Skeletal muscle cell (primary cell): ENCODE measurements around the gene ZGPAT.

Experiments
- DNase-seq: peaks from one replicate; pipeline ENCODE4 v3.0.0-alpha.2; 2010; ENCODE audit warnings: low read depth
- H3K4me3 ChIP-seq: 2 replicates; pipeline ENCODE4 v1.5.1; 2011; ENCODE audit warnings: low read depth, mild to moderate bottlenecking, control low read depth, low read length, moderate library complexity

The ZGPAT gene

DNA sequence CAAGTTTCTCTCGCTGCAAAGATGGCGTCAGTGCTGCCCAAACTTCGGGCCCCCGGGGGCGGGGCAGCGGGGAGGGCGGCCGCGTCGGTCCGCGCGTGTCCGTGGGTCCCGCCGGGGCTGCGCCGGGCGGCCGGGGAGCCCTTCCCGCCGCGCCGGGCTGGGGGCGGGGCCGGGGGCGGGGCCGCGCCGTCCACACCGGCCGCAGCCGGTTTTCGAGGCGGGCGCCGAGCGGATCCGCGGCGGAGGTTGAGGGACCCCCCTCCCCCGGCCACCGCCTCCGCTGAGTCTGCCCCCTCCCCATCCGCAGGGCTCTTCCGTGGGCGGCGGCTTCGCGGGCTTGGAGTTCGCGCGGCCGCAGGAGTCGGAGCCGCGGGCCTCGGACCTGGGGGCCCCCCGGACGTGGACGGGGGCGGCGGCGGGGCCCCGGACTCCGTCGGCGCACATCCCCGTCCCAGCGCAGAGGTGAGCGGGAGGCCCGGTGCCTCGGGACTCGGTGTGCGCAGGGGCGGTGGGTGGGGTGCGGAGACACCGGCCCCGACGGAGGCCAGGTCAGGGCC is 32.3 kb downstream of the ZGPAT start:
- no peak for DNase-seq

DNA sequence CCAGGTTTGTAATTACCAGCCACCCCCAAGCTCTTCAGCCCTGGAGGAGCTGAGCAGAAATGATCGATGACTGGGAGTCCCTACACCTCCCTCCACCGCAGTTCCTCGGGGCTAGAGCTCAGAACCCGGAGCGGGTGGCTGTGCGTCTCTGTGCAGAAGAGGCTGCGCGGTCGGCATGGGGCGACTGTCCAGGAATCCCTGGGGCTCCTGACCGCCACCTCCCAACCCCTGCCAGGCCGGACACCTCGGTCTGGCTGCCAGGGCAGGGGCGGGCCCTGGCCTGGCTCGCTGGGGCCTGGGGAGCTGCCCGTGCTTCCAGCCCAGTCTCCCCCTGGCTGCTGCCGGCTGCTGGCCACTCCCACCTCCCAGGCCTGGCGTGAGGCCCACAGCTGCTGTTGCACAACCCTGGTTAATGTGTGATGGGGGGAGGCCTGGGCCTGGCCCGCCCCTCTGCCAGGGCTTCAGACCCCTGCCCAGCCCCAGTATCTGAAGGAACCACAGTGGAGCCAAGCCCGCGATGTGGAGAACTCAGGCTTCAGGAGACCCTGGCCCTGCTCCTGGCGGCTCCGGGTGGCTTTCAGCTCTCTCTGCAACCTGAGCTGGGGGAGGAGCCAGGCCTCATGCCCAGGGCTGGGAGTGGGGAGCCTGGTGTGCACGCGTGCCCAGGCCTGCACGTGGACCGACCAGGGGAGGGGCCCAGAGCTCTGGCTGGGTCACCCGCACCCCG is 33.0 kb downstream of the ZGPAT start:
- H3K4me3 ChIP-seq, result peak overlapping the region; percentile 59
- DNase-seq, result peak; percentile 72

More for the DNA sequence above, 32.3 kb downstream of the ZGPAT start:
- H3K4me3 ChIP-seq, result peak overlapping the region; percentile 59

- peak overlapping the region; percentile 59 for H3K4me3 ChIP-seq
- no peak for DNase-seq
Measured at GRCh38 chr20:63741354-63741675, 33.5 kb downstream of the ZGPAT start.

DNA sequence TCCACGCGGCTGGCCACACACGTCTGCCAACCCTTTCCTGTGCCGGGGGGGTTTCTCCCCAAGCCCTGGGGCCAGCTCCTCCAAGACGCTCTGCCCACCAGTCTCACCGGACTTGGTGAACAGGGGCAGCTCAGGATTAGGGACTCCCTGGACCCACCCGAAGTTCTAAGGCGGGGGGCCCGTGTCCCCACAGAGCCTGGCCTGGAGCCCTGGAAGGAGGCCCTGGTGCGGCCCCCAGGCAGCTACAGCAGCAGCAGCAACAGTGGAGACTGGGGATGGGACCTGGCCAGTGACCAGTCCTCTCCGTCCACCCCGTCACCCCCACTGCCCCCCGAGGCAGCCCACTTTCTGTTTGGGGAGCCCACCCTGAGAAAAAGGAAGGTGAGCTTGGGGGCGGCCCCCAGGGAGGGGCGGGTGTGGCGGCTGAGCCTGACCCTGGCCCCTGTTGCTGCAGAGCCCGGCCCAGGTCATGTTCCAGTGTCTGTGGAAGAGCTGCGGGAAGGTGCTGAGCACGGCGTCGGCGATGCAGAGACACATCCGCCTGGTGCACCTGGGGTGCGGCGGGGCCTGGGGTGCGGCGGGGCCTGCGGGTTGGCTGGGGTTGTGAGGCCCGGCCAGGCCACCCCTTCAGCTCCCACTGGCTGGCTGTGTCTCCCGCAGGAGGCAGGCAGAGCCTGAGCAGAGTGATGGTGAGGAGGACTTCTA is 34.0 kb downstream of the ZGPAT start:
- DNase-seq, result no peak
- peak overlapping the region; percentile 59 for H3K4me3 ChIP-seq

GRCh38 chr20:63742381-63743024 is 34.7 kb downstream of the ZGPAT start:
- no peak for DNase-seq
- H3K4me3 ChIP-seq, result no peak overlapping the region

DNA sequence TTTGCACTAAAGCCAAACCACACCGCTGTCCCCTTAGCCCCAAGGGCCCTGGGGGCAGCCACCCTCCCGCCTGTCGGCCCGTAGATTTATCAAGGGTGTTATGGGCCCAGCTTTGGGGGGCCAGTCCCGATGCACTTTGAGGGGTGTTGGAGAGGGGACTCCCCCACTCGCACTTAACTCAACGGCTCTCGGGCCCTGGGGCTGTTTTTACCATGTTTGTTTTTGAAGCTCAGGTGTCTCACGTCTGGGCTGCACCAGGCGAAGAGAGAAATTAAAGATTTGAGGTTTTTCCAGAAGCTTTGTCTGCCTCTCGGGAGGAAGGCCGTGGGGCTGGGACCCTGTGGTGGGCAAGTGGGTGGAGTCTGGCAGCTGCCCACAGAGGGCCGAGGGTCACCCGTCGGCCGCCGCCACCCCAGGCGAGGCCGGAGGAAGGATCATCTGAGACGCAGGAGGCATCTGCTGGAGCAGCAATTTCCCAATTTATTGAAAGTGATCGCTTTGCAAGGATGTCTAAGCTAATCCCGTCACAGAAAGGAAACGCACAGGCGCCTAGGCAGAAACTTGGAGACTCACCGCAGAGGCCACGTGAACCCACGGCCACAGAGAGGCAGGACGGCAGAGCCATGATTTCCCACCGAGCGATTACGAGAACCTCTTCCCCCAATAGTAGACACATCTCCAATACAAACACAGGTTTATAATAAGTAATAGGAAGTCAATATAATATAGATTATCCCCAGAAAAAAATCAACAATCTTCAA is 35.6 kb downstream of the ZGPAT start:
- DNase-seq, result no peak
- no peak overlapping the region for H3K4me3 ChIP-seq

GRCh38 chr20:63744158-63744557 is 36.3 kb downstream of the ZGPAT start:
- no peak overlapping the region for H3K4me3 ChIP-seq
- DNase-seq, result no peak

DNA sequence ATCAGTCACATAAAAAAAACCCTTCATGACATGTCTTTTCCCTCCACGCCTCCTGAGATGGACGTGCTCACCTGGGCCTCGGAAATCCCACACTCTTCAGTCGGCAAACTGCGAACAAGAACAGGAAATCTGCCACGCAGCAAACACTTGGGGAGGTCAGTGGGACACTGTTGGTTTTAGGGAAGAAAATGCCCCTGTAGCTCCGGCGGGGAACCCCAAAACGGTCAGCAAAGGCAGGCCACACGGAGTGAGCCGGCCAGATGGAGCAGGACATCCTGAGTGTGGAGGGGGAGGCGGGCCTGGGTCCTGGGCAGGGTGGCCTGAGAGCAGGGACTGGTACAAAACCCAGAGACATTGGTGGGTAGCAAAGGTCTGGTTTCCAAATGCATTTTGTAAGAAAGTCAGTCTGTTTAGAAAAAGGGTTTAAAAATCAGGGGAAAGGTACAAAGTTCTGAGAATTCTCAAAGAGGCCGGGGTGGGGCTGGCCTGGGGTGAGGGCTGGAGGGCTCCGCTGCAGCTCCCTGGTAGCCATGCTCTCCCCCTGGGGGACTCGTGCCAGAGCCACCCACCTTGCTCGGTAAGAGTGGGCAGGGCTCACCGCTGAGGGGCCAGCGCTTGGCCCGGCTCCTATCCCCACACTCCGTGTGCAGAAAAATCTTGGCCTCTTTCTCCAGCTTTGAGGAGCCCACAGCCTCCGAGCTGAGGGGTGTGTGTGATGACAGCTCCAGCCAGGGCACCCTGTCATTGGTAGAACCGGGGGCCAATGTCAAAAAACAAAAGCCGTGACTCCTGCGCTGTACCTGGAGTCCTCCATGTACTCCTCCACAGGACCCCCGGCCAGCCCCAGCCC is 37.0 kb downstream of the ZGPAT start:
- DNase-seq, result no peak

GRCh38 chr20:63745424-63745805 is 37.6 kb downstream of the ZGPAT start:
- no peak overlapping the region for H3K4me3 ChIP-seq
- DNase-seq, result no peak

More for the DNA sequence above, 37.0 kb downstream of the ZGPAT start:
- no peak overlapping the region for H3K4me3 ChIP-seq

GRCh38 chr20:63745961-63746731 is 38.3 kb downstream of the ZGPAT start:
- DNase-seq, result no peak
- no peak overlapping the region for H3K4me3 ChIP-seq

- no peak overlapping the region for H3K4me3 ChIP-seq
- no peak for DNase-seq
Measured at GRCh38 chr20:63746751-63747315, 39.0 kb downstream of the ZGPAT start.

- no peak overlapping the region for H3K4me3 ChIP-seq
- no peak for DNase-seq
Measured at GRCh38 chr20:63747622-63748069, 39.8 kb downstream of the ZGPAT start.

DNA sequence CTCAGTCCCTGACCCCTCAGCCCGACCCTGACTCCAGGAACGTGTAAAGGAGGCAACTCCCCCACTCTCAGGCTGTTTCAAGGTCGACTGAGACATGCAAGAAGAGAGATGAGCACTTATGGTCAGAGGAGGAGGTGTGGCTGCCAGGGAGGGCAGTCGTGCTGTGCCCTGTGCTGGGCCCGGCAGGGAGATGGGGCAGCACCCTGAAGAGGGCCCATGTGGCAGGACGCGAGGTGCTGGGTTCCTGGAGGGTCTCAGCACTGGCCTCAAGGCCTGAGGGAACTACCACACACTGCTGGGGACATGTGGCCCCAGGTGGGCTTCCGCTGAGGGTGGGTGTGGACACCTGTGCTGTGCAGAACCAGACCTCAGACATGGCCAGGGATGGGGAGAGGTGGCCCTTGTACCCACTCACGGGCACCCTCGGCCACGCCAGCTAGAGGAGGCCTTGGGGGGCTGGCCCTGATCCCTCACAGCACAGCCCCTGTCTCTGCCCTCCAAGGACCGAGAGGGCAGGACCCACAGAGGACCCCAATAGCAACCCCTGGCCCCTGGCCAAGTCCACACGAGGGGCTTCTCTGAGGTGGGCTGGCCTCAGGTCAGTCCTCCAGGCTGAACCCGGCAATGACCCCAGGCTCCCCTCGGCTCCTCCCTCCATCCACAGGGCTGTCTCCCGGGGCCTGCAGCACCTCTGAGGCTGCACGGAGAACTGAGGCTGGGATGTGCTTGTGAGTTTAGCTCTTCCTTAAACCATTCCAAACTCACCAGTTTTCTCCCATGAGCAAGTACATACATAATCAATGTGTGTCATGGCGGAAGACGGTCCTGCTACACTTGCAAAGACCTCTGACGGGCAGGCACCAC is 40.5 kb downstream of the ZGPAT start:
- H3K4me3 ChIP-seq, result no peak overlapping the region
- DNase-seq, result no peak

- no peak overlapping the region for H3K4me3 ChIP-seq
- DNase-seq, result no peak
Measured at GRCh38 chr20:63748934-63749270, 41.1 kb downstream of the ZGPAT start.

GRCh38 chr20:63749597-63750508 is 42.0 kb downstream of the ZGPAT start:
- DNase-seq, result no peak

More at GRCh38 chr20:63749597-63750508, 42.0 kb downstream of the ZGPAT start:
- H3K4me3 ChIP-seq, result no peak overlapping the region
